Neural cell (in vitro differentiated cells): Measurements from ENCODE around the gene TRABD2A. TPM values are rescaled to one million over a fixed set of nuclear protein-coding genes. Genes with fewer than 3 reads are reported as not detected.

Experiments used
- H2AFZ ChIP-seq: fragments of 200-600, 300-800 bp; sonication (generic), shearing (Covaris generic); 2 replicates; pipeline ENCODE4 v1.6.0; 2014; ENCODE audit warnings: low read depth, mild to moderate bottlenecking, antibody characterized with exemption, low read length, moderate library complexity
- H3F3A ChIP-seq: fragments of 200-600 bp; shearing (Covaris generic); 2 replicates; pipeline ENCODE4 v1.6.1; 2016; ENCODE audit warnings: mild to moderate bottlenecking, moderate library complexity, mixed read lengths, antibody characterized with exemption, low read length; ENCODE audit not compliant: insufficient read depth, poor library complexity, severe bottlenecking
- H3K27ac ChIP-seq: fragments of 200-600, 300-800 bp; sonication (generic), shearing (Covaris generic); 2 replicates; pipeline ENCODE4 v1.5.1; 2014; ENCODE audit warnings: mild to moderate bottlenecking, low read length, moderate library complexity
- H3K27me3 ChIP-seq: fragments of 300-800, 200-600 bp; sonication (generic), shearing (Covaris generic); 2 replicates; pipeline ENCODE4 v1.6.0; 2014; ENCODE audit warnings: mild to moderate bottlenecking, low read depth, low read length, moderate library complexity; ENCODE audit not compliant: insufficient read depth
- H3K36me3 ChIP-seq: fragments of 300-800, 200-600 bp; sonication (generic), shearing (Covaris generic); 2 replicates; pipeline ENCODE4 v1.5.1; 2014; ENCODE audit warnings: mild to moderate bottlenecking, antibody characterized with exemption, low read length, moderate library complexity; ENCODE audit not compliant: insufficient read depth
- H3K4me2 ChIP-seq: fragments of 300-800, 200-600 bp; sonication (generic), shearing (Covaris generic); 2 replicates; pipeline ENCODE4 v1.6.0; 2014; ENCODE audit warnings: mild to moderate bottlenecking, low read length
- H3K4me3 ChIP-seq: fragments of 300-800, 200-600 bp; sonication (generic), shearing (Covaris generic); 2 replicates; pipeline ENCODE4 v1.5.1; 2014; ENCODE audit warnings: mild to moderate bottlenecking, low read length, moderate library complexity
- H3K79me2 ChIP-seq: fragments of 200-600 bp; shearing (Covaris generic); replicated peaks from 2 replicates; pipeline ENCODE4 v1.6.0; 2014; ENCODE audit warnings: mild to moderate bottlenecking, low read length, moderate library complexity; ENCODE audit not compliant: insufficient read depth
- H3K9ac ChIP-seq: fragments of 300-800, 200-600 bp; sonication (generic), shearing (Covaris generic); 2 replicates; pipeline ENCODE4 v1.6.1; 2016; ENCODE audit warnings: mild to moderate bottlenecking, low read length, mixed read lengths
- H3K9me2 ChIP-seq: fragments of 200-600 bp; shearing (Covaris generic); 2 replicates; pipeline ENCODE4 v1.6.1; 2016; ENCODE audit warnings: mild to moderate bottlenecking, low read length, mixed read lengths; ENCODE audit not compliant: insufficient read depth
- H3K9me3 ChIP-seq: fragments of 200-600, 300-800 bp; sonication (generic), shearing (Covaris generic); 2 replicates; pipeline ENCODE4 v1.6.1; 2016; ENCODE audit warnings: mild to moderate bottlenecking, mixed run types, low read length, moderate library complexity, mixed read lengths
- H4K20me1 ChIP-seq: fragments of 200-600 bp; shearing (Covaris generic); 2 replicates; pipeline ENCODE4 v1.6.1; 2016; ENCODE audit warnings: mild to moderate bottlenecking, mixed run types; ENCODE audit not compliant: insufficient read depth
- CTCF ChIP-seq: fragments of 450-650 bp; IDR thresholded peaks from 2 replicates; pipeline ENCODE4 v1.5.1; 2014; ENCODE audit warnings: antibody characterized with exemption, mild to moderate bottlenecking, moderate library complexity; ENCODE audit not compliant: poor library complexity, severe bottlenecking
- EP300 ChIP-seq: fragments of 450-650 bp; conservative IDR thresholded peaks from 2 replicates; pipeline ENCODE4 v1.6.1; 2014; ENCODE audit warnings: antibody characterized with exemption, mild to moderate bottlenecking, moderate library complexity; ENCODE audit not compliant: poor library complexity, severe bottlenecking
- EZH2 ChIP-seq: fragments of 200-600, 300-800 bp; shearing (Covaris generic), sonication (generic); IDR thresholded peaks from 2 replicates; pipeline ENCODE4 v1.6.1; 2014; ENCODE audit warnings: antibody characterized with exemption, low read length, borderline replicate concordance, mild to moderate bottlenecking; ENCODE audit not compliant: insufficient read depth, poor library complexity, severe bottlenecking
- MXI1 ChIP-seq: fragments of 450-650 bp; conservative IDR thresholded peaks from 2 replicates; pipeline ENCODE4 v1.6.1; 2014; ENCODE audit warnings: antibody characterized with exemption, mild to moderate bottlenecking; ENCODE audit not compliant: poor library complexity, severe bottlenecking
- POLR2AphosphoS5 ChIP-seq: IDR thresholded peaks from 2 replicates; pipeline ENCODE4 v1.6.1; 2012
- RAD21 ChIP-seq: fragments of 450-650 bp; conservative IDR thresholded peaks from 2 replicates; pipeline ENCODE4 v1.6.1; 2014; ENCODE audit warnings: antibody characterized with exemption, mild to moderate bottlenecking, moderate library complexity
- REST ChIP-seq: IDR thresholded peaks from 2 replicates; pipeline ENCODE4 v1.6.1; 2012; ENCODE audit warnings: borderline replicate concordance
- SMC3 ChIP-seq: fragments of 450-650 bp; conservative IDR thresholded peaks from 2 replicates; pipeline ENCODE4 v1.6.1; 2014; ENCODE audit warnings: antibody characterized with exemption, mild to moderate bottlenecking, moderate library complexity; ENCODE audit not compliant: poor library complexity
- TAF1 ChIP-seq: IDR thresholded peaks from 2 replicates; pipeline ENCODE4 v1.6.1; 2012; ENCODE audit warnings: low read depth
- polyA plus RNA-seq: library from polyadenylated mRNA; depleted of rRNA; stranded (reverse); fragments of >200 nt; gene quantifications from 2 replicates; pipeline ENCODE4 v1.2.3, GENCODE V29; 2014

Gene TRABD2A
- polyA plus RNA-seq, 1 donor from 2014 or later, result 0.17 TPM

DNA sequence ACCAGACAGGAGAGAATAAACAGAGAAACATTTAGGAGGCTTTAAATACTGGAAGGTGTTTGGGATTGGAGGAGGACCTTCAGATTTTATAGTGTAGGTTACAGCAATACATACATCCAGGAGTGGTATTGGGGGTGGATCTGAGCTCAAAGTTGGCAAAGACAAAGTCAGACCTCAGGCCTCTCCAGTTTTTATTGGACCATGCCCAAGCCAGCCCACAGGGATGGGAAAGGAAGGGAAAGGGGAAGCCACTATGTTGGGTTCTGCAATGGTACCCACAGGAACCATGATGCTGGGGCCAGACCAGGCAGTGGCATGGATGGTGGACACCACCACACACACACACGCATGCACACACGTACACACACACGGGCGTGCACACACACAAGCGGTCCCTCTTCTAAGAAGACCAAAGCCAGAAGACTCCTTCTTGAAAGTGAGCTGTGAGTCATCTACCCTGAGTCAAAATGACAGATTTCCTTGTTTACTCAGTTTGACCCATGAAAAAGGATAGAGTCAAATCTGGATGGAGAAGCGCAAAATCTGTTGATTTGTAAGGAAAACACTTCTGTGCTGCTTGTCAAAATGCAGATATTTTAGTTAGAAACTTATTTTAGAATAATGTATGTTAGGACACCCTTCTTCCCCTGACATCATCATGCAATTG, 87.9 kb downstream of the TRABD2A start:
- TF ChIP-seq RAD21 (no peak), EP300 (no peak), POLR2AphosphoS5 (no peak), TAF1 (no peak), REST (no peak), SMC3 (no peak), EZH2 (no peak), CTCF (no peak), MXI1 (no peak)
- Histone ChIP-seq H2AFZ (no peak overlapping the region), H3K9me3 (no peaks in the 10 kb centered on the region), H4K20me1 (no peaks in the 10 kb centered on the region), H3K27ac (no peak overlapping the region), H3K9ac (no peak overlapping the region), H3K4me3 (no peak overlapping the region), H3K27me3 (no peaks in the 10 kb centered on the region), H3K4me2 (no peak overlapping the region), H3K36me3 (no peaks in the 10 kb centered on the region), H3K79me2 (no peaks in the 10 kb centered on the region), H3F3A (no peaks in the 10 kb centered on the region), H3K9me2 (no peaks in the 10 kb centered on the region)

- H2AFZ ChIP-seq, result no peak overlapping the region
- H3K27me3 ChIP-seq, result no peaks in the 10 kb centered on the region
- TF ChIP-seq MXI1, result no peak
- no peak for TF ChIP-seq POLR2AphosphoS5
- H3K9me3 ChIP-seq, result no peaks in the 10 kb centered on the region
- H3K9ac ChIP-seq, result no peak overlapping the region
- H4K20me1 ChIP-seq, result no peaks in the 10 kb centered on the region
- H3K4me3 ChIP-seq, result no peak overlapping the region
- no peaks in the 10 kb centered on the region for H3F3A ChIP-seq
- no peak overlapping the region for H3K4me2 ChIP-seq
- no peaks in the 10 kb centered on the region for H3K36me3 ChIP-seq
- H3K79me2 ChIP-seq, result no peaks in the 10 kb centered on the region
- no peak overlapping the region for H3K27ac ChIP-seq
- H3K9me2 ChIP-seq, result no peaks in the 10 kb centered on the region
Observed at GRCh38 chr2:84788498-84788897, 92.4 kb downstream of the TRABD2A start.

DNA sequence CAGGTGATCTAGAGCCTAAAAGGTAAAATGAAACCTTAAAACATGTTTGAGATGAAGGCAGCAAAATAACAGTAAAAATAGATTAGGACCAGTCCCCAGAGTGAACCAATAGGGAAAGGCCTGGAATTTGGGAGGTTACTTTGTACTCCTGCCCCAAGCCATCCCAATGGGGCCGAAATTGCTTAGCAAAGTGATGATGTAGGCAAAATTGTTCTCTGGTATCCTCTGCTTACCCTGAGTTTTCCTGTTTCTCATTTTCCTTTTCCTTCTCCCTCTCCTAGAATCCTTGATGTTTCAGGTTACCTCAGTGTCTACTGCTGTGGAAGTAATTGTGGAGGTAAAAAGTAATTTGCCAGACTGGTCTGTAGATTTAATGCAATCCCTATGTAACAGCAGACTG, 92.9 kb downstream of the TRABD2A start:
- Histone ChIP-seq H3K9ac (no peak overlapping the region), H3K27ac (no peak overlapping the region), H3K27me3 (no peaks in the 10 kb centered on the region), H3K9me3 (no peaks in the 10 kb centered on the region), H2AFZ (no peak overlapping the region), H3K36me3 (no peaks in the 10 kb centered on the region), H3K4me3 (no peak overlapping the region), H3K4me2 (no peak overlapping the region), H3F3A (no peaks in the 10 kb centered on the region), H3K79me2 (no peaks in the 10 kb centered on the region), H3K9me2 (no peaks in the 10 kb centered on the region), H4K20me1 (no peaks in the 10 kb centered on the region)
- TF ChIP-seq SMC3 (no peak), EP300 (no peak), EZH2 (no peak), MXI1 (no peak), RAD21 (no peak), POLR2AphosphoS5 (no peak), TAF1 (no peak), REST (no peak), CTCF (no peak)
